IMR-90 (cell line): Measurements from ENCODE around the gene ASCL5. TPM values are rescaled to one million over a fixed set of nuclear protein-coding genes. Genes with fewer than 3 reads are reported as not detected.

ENCODE experiments used
- ATAC-seq: fragments of 200-7000 bp; cut with Tn5 transposase; 2 replicates; pipeline ENCODE4 v1.9.1; 2020; ENCODE audit warnings: low read depth, mild to moderate bottlenecking, moderate library complexity
- BruUV-seq: library from RNA; stranded (reverse); fragments of 400-500 nt; replicated peaks from 2 replicates; lab custom pipeline; 2021; lab: Mats Ljungman, UMichigan
- CTCF ChIA-PET: fragments of 300-600 bp; formaldehyde crosslinking; extraction: SDS; loops from one replicate; lab custom pipeline; 2021; ENCODE audit warnings: antibody characterized with exemption; lab: Yijun Ruan, JAX
- POLR2A ChIA-PET: fragments of 300-600 bp; sonication (Branson Sonifier 250); formaldehyde crosslinking; loops from one replicate; lab custom pipeline; 2022; ENCODE audit warnings: antibody characterized with exemption; ENCODE audit not compliant: unreplicated experiment; lab: Charles Lee
- DNase-seq: peaks from one replicate; pipeline ENCODE4 v3.0.0; 2013
- H2AFZ ChIP-seq: replicated peaks from 2 replicates; pipeline ENCODE3; 2013; ENCODE audit warnings: low read length, mild to moderate bottlenecking; ENCODE audit not compliant: poor library complexity
- H2AK5ac ChIP-seq: 2 replicates; pipeline ENCODE4 v1.6.1; 2013; ENCODE audit warnings: low read depth, low read length, inconsistent platforms
- H2AK9ac ChIP-seq: replicated peaks from 2 replicates; pipeline ENCODE3; 2013; ENCODE audit warnings: mild to moderate bottlenecking, low read depth, low read length, moderate library complexity; ENCODE audit not compliant: poor library complexity
- H2BK120ac ChIP-seq: 2 replicates; pipeline ENCODE4 v1.6.1; 2013; ENCODE audit warnings: low read depth, low read length, inconsistent platforms
- H2BK15ac ChIP-seq: 3 replicates; pipeline ENCODE4 v1.6.1; 2013; ENCODE audit warnings: low read depth, low read length, inconsistent platforms
- H2BK20ac ChIP-seq: 2 replicates; pipeline ENCODE4 v1.6.1; 2013; ENCODE audit warnings: low read depth, mild to moderate bottlenecking, inconsistent platforms, low read length, moderate library complexity
- H2BK5ac ChIP-seq: 2 replicates; pipeline ENCODE4 v1.6.1; 2013; ENCODE audit warnings: mild to moderate bottlenecking, low read depth, low read length, inconsistent platforms; ENCODE audit not compliant: poor library complexity, severe bottlenecking
- H3K14ac ChIP-seq: replicated peaks from 2 replicates; pipeline ENCODE4 v1.6.1; 2013; ENCODE audit warnings: low read depth, low read length, inconsistent platforms
- H3K18ac ChIP-seq: 2 replicates; pipeline ENCODE4 v1.6.1; 2013; ENCODE audit warnings: low read depth, low read length, control low read depth
- H3K23ac ChIP-seq: 2 replicates; pipeline ENCODE4 v1.6.1; 2013; ENCODE audit warnings: low read depth, low read length, inconsistent platforms
- H3K27ac ChIP-seq: 2 replicates; pipeline ENCODE4 v1.5.1; 2013; ENCODE audit warnings: mild to moderate bottlenecking, control low read depth, low read length; ENCODE audit not compliant: insufficient read depth
- H3K27me3 ChIP-seq: 2 replicates; pipeline ENCODE4 v1.6.1; 2013; ENCODE audit warnings: low read length; ENCODE audit not compliant: control insufficient read depth, insufficient read depth
- H3K36me3 ChIP-seq: 2 replicates; pipeline ENCODE4 v1.6.1; 2013; ENCODE audit warnings: low read length, mixed read lengths; ENCODE audit not compliant: control insufficient read depth, insufficient read depth
- H3K4ac ChIP-seq: 2 replicates; pipeline ENCODE4 v1.6.1; 2013; ENCODE audit warnings: low read depth, low read length, inconsistent platforms
- H3K4me1 ChIP-seq: 2 replicates; pipeline ENCODE4 v1.6.1; 2013; ENCODE audit warnings: low read length, mixed read lengths; ENCODE audit not compliant: control insufficient read depth, insufficient read depth
- H3K4me2 ChIP-seq: 2 replicates; pipeline ENCODE4 v1.6.1; 2013; ENCODE audit warnings: low read depth, mild to moderate bottlenecking, control low read depth, low read length, moderate library complexity
- H3K4me3 ChIP-seq: 2 replicates; pipeline ENCODE4 v1.5.1; 2013; ENCODE audit warnings: low read depth, mild to moderate bottlenecking, control low read depth, low read length, moderate library complexity; ENCODE audit not compliant: insufficient read depth
- H3K56ac ChIP-seq: 2 replicates; pipeline ENCODE4 v1.6.1; 2013; ENCODE audit warnings: low read length, inconsistent platforms; ENCODE audit not compliant: insufficient read depth; ENCODE audit errors: extremely low read depth
- H3K79me1 ChIP-seq, 2 experiments: 2 replicates each; pipeline ENCODE4 v1.6.1; 2013; ENCODE audit warnings: low read length in 2 of 2, inconsistent platforms in 1 of 2, low read depth in 1 of 2
- H3K9ac ChIP-seq: 2 replicates; pipeline ENCODE4 v1.6.1; 2013; ENCODE audit warnings: low read depth, low read length, control low read depth
- H3K9me1 ChIP-seq: 2 replicates; pipeline ENCODE4 v1.6.1; 2013; ENCODE audit warnings: low read length, inconsistent platforms; ENCODE audit not compliant: insufficient read depth
- H3K9me3 ChIP-seq: 2 replicates; pipeline ENCODE4 v1.6.1; 2013; ENCODE audit warnings: low read length; ENCODE audit not compliant: control insufficient read depth, insufficient read depth
- H4K20me1 ChIP-seq: 2 replicates; pipeline ENCODE4 v1.6.1; 2013; ENCODE audit warnings: low read length, inconsistent platforms; ENCODE audit not compliant: insufficient read depth
- H4K5ac ChIP-seq: 2 replicates; pipeline ENCODE4 v1.6.1; 2013; ENCODE audit warnings: mild to moderate bottlenecking, low read depth, low read length, control low read depth
- H4K8ac ChIP-seq, 2 experiments: 2 replicates each; pipeline ENCODE4 v1.6.1; 2013; ENCODE audit warnings: low read depth in 2 of 2, low read length in 2 of 2, control low read depth in 1 of 2, inconsistent platforms in 1 of 2
- H4K91ac ChIP-seq: 2 replicates; pipeline ENCODE4 v1.6.1; 2013; ENCODE audit warnings: low read depth, low read length, inconsistent platforms; ENCODE audit not compliant: insufficient read depth
- BHLHE40 ChIP-seq: fragments of 150-350 bp; IDR thresholded peaks from 2 replicates; pipeline ENCODE4 v1.6.1; 2016; ENCODE audit warnings: mild to moderate bottlenecking, low read depth, low read length
- CEBPB ChIP-seq: IDR thresholded peaks from 2 replicates; pipeline ENCODE4 v1.6.1; 2012; ENCODE audit warnings: low read depth, low read length, improper control_type of control experiment
- CHD1 ChIP-seq: IDR thresholded peaks from 2 replicates; pipeline ENCODE4 v1.6.1; 2012; ENCODE audit warnings: low read depth, low read length, improper control_type of control experiment
- FOS ChIP-seq: fragments of 150-350 bp; IDR thresholded peaks from 2 replicates; pipeline ENCODE4 v1.6.1; 2016; ENCODE audit warnings: low read depth, low read length
- MAZ ChIP-seq: IDR thresholded peaks from 2 replicates; pipeline ENCODE4 v1.6.1; 2012; ENCODE audit warnings: low read depth, mild to moderate bottlenecking, low read length, improper control_type of control experiment, moderate library complexity, borderline replicate concordance
- MXI1 ChIP-seq: IDR thresholded peaks from 2 replicates; pipeline ENCODE4 v1.6.1; 2012; ENCODE audit warnings: low read depth, mild to moderate bottlenecking, low read length, moderate library complexity, borderline replicate concordance
- NFE2L2 ChIP-seq: fragments of 150-350 bp; IDR thresholded peaks from 2 replicates; pipeline ENCODE4 v1.6.1; 2016; ENCODE audit warnings: low read depth, mild to moderate bottlenecking, low read length
- POLR2A ChIP-seq: IDR thresholded peaks from 2 replicates; pipeline ENCODE4 v1.6.1; 2012; ENCODE audit warnings: mild to moderate bottlenecking, low read depth, low read length
- RAD21 ChIP-seq: IDR thresholded peaks from 2 replicates; pipeline ENCODE4 v1.6.1; 2012; ENCODE audit warnings: low read length, improper control_type of control experiment
- RCOR1 ChIP-seq: IDR thresholded peaks from 2 replicates; pipeline ENCODE4 v1.6.1; 2012; ENCODE audit warnings: mild to moderate bottlenecking, low read length, improper control_type of control experiment; ENCODE audit not compliant: insufficient replicate concordance
- RFX5 ChIP-seq: IDR thresholded peaks from 2 replicates; pipeline ENCODE4 v1.8.0; 2012; ENCODE audit warnings: low read depth, mild to moderate bottlenecking, low read length, moderate library complexity
- SMC3 ChIP-seq: fragments of 150-350 bp; IDR thresholded peaks from 2 replicates; pipeline ENCODE4 v1.6.1; 2016; ENCODE audit warnings: low read depth, mild to moderate bottlenecking, antibody characterized with exemption, low read length, moderate library complexity
- WGBS, 2 experiments: methylation state at CpG; one replicate each; pipeline versions ENCODE4 v1.1.5 to v1.1.7; 2013; ENCODE audit warnings: missing lambda C conversion rate in 2 of 2; ENCODE audit not compliant: insufficient read length in 1 of 2; ENCODE audit errors: extremely low coverage in 2 of 2; 5-methylcytosine and 5-hydroxymethylcytosine counted together
- dilution Hi-C: fragments of 300-500 bp; cut with HindIII; formaldehyde crosslinking; loops from one replicate; pipeline ENCODE4 v1.14.3; 2018; ENCODE audit warnings: low sequenced_read_pairs; ENCODE audit not compliant: unreplicated experiment
- in situ Hi-C: fragments of 300-500 bp; cut with MboI; formaldehyde crosslinking; loops from 3 replicates; pipeline ENCODE4 v1.14.3; 2019; ENCODE audit warnings: low sequenced_read_pairs, inconsistent platforms, mixed read lengths
- intact Hi-C: fragments of 100-400 bp; cut with micrococcal nuclease; formaldehyde crosslinking; loops from 2 replicates; pipeline ENCODE4 v1.10.0; 2022
- polyA plus RNA-seq, 3 experiments: library from polyadenylated mRNA; depleted of rRNA; stranded (reverse); fragments of >200 nt; gene quantifications; 2 replicates each; pipeline ENCODE4 v1.2.3, GENCODE V29; 2012; ENCODE audit warnings: low replicate concordance in 1 of 3
- total RNA-seq: library from RNA; depleted of rRNA; stranded (reverse); fragments of >200 nt; gene quantifications from 2 replicates; pipeline ENCODE4 v1.2.3, GENCODE V29; 2012
- TF ChIP-seq, protein P1 (sequence below): fragments of 150-350 bp; IDR thresholded peaks from 2 replicates; pipeline ENCODE4 v1.6.1; 2017; ENCODE audit warnings: mild to moderate bottlenecking, antibody characterized with exemption, low read length, low read depth
- TF ChIP-seq, protein P2 (sequence below): fragments of 150-350 bp; IDR thresholded peaks from 2 replicates; pipeline ENCODE4 v1.6.1; 2016; ENCODE audit warnings: low read depth, mild to moderate bottlenecking, low read length, moderate library complexity, borderline replicate concordance
- TF ChIP-seq, protein P3 (sequence below): conservative IDR thresholded peaks from 2 replicates; pipeline ENCODE4 v1.5.1; 2012; ENCODE audit warnings: mild to moderate bottlenecking, low read depth, low read length, improper control_type of control experiment

ASCL5 gene
- total and polyA plus RNA-seq, 2 of the 4 experiments (the other 2 are of a cell fraction): not detected

DNA sequence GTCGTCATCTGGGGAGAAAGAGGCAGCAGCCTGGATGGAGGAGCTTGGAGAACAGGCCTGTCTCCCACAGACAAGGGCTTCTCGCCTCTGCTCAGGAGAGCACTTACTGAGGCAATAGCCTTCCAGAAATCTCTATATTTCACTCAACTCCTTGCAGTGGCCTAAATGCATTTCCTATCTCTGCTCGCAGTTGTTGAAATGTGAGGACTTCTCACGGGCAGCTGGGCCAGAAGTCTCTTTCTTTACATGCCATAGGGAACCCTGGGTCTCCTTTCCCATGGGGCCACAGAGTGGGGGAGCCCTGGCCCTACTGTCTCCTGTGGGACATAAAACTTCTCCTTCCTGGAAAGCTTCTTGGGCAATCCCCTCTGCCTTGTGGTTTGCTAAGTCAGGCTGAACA, 60.0 kb downstream of the ASCL5 start:
- in situ Hi-C loops: no loop called here

More for the DNA sequence above, 60.0 kb downstream of the ASCL5 start:
- no peaks in the 10 kb centered on the region for H4K20me1 ChIP-seq
- no TSS peak for BruUV-seq
- no peaks in the 10 kb centered on the region for H3K79me1 ChIP-seq
- no peaks in the 10 kb centered on the region for H3K9me3 ChIP-seq
- H3K27me3 ChIP-seq: peaks cover 68% of the 10 kb centered on the region
- H3K9ac ChIP-seq: no peak overlapping the region
- DNase-seq (no peak), ATAC-seq (no peak)
- H3K14ac ChIP-seq: no peak overlapping the region
- H3K27ac ChIP-seq: no peak overlapping the region
- dilution Hi-C loops: no loop called here
- WGBS, 2 experiments: no CpG with 5 or more reads among the region's 4 CpGs
- H3K4me2 ChIP-seq: no peak overlapping the region
- no peak overlapping the region for H2BK20ac ChIP-seq
- no peak overlapping the region for H2AK9ac ChIP-seq
- no peak overlapping the region for H3K4ac ChIP-seq
- ChIA-PET POLR2A (no interaction called here), CTCF (interaction anchor here (1.9 kb wide), 1 partner anchor 24 kb away, joined by 4 read pairs; no protein-coding TSS in a partner anchor)
- no peak overlapping the region for H3K56ac ChIP-seq
- H3K23ac ChIP-seq: no peak overlapping the region
- no peak overlapping the region for H2AFZ ChIP-seq
- intact Hi-C loops: no loop called here
- no peaks in the 10 kb centered on the region for H3K36me3 ChIP-seq
- no peak for TF ChIP-seq MAZ
- TF ChIP-seq, protein P1, sequence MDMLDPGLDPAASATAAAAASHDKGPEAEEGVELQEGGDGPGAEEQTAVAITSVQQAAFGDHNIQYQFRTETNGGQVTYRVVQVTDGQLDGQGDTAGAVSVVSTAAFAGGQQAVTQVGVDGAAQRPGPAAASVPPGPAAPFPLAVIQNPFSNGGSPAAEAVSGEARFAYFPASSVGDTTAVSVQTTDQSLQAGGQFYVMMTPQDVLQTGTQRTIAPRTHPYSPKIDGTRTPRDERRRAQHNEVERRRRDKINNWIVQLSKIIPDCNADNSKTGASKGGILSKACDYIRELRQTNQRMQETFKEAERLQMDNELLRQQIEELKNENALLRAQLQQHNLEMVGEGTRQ: no peak
- no peak for TF ChIP-seq NFE2L2
- no peak for TF ChIP-seq BHLHE40
- TF ChIP-seq, protein P2, sequence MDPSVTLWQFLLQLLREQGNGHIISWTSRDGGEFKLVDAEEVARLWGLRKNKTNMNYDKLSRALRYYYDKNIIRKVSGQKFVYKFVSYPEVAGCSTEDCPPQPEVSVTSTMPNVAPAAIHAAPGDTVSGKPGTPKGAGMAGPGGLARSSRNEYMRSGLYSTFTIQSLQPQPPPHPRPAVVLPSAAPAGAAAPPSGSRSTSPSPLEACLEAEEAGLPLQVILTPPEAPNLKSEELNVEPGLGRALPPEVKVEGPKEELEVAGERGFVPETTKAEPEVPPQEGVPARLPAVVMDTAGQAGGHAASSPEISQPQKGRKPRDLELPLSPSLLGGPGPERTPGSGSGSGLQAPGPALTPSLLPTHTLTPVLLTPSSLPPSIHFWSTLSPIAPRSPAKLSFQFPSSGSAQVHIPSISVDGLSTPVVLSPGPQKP: no peak
- no peak for TF ChIP-seq RCOR1
- TF ChIP-seq RAD21: no peak
- no peak for TF ChIP-seq CHD1
- no peak for TF ChIP-seq RFX5
- no peak for TF ChIP-seq POLR2A
- no peak for TF ChIP-seq MXI1
- TF ChIP-seq FOS: no peak
- TF ChIP-seq, protein P3, sequence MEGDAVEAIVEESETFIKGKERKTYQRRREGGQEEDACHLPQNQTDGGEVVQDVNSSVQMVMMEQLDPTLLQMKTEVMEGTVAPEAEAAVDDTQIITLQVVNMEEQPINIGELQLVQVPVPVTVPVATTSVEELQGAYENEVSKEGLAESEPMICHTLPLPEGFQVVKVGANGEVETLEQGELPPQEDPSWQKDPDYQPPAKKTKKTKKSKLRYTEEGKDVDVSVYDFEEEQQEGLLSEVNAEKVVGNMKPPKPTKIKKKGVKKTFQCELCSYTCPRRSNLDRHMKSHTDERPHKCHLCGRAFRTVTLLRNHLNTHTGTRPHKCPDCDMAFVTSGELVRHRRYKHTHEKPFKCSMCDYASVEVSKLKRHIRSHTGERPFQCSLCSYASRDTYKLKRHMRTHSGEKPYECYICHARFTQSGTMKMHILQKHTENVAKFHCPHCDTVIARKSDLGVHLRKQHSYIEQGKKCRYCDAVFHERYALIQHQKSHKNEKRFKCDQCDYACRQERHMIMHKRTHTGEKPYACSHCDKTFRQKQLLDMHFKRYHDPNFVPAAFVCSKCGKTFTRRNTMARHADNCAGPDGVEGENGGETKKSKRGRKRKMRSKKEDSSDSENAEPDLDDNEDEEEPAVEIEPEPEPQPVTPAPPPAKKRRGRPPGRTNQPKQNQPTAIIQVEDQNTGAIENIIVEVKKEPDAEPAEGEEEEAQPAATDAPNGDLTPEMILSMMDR: no peak
- TF ChIP-seq SMC3: no peak
- TF ChIP-seq CEBPB: no peak
- no peak overlapping the region for H3K18ac ChIP-seq
- no peak overlapping the region for H2BK120ac ChIP-seq
- no peak overlapping the region for H4K5ac ChIP-seq
- H4K91ac ChIP-seq: no peak overlapping the region
- no peaks in the 10 kb centered on the region for H3K4me1 ChIP-seq
- no peak overlapping the region for H2BK15ac ChIP-seq
- H3K9me1 ChIP-seq: no peaks in the 10 kb centered on the region
- no peak overlapping the region for H3K4me3 ChIP-seq
- H4K8ac ChIP-seq: no peak overlapping the region
- H2AK5ac ChIP-seq: no peak overlapping the region
- no peak overlapping the region for H2BK5ac ChIP-seq
